ENCODE measurements around the gene RSBN1.
A peak's percentile ranks its signal among the peaks of the same experiment; 100 is the strongest.

Gene RSBN1

GRCh38 chr1:113812661-113813135 lies 422 bp upstream of the RSBN1 start:
- DNase-seq (ENCODE audit: low read depth): no peak

- DNase-seq (ENCODE audit: low read depth): peak; percentile 15
Observed at GRCh38 chr1:113811156-113811887, 954 bp downstream of the RSBN1 start.

GRCh38 chr1:113809670-113810602 lies 2.3 kb downstream of the RSBN1 start:
- no peak for DNase-seq (ENCODE audit: low read depth)

GRCh38 chr1:113808450-113809195 lies 3.7 kb downstream of the RSBN1 start:
- DNase-seq (ENCODE audit: low read depth): no peak

- DNase-seq (ENCODE audit: low read depth): no peak
Observed at GRCh38 chr1:113805639-113806038, 6.6 kb downstream of the RSBN1 start.

- DNase-seq (ENCODE audit: low read depth): no peak
Observed at GRCh38 chr1:113805256-113805531, 7.1 kb downstream of the RSBN1 start.

- DNase-seq (ENCODE audit: low read depth): no peak
Observed at GRCh38 chr1:113804421-113805255, 7.6 kb downstream of the RSBN1 start.

GRCh38 chr1:113802367-113803007 lies 9.8 kb downstream of the RSBN1 start:
- no peak for DNase-seq (ENCODE audit: low read depth)

- DNase-seq (ENCODE audit: low read depth): no peak
Observed at GRCh38 chr1:113800487-113800886, 11.8 kb downstream of the RSBN1 start.

GRCh38 chr1:113797472-113797871 lies 14.8 kb downstream of the RSBN1 start:
- no peak for DNase-seq (ENCODE audit: low read depth)

GRCh38 chr1:113793878-113794834 lies 18.1 kb downstream of the RSBN1 start:
- DNase-seq (ENCODE audit: low read depth): no peak

- DNase-seq (ENCODE audit: low read depth): no peak
Observed at GRCh38 chr1:113792986-113793385, 19.3 kb downstream of the RSBN1 start.

GRCh38 chr1:113792471-113792870 lies 19.8 kb downstream of the RSBN1 start:
- DNase-seq (ENCODE audit: low read depth): no peak

GRCh38 chr1:113788802-113789201 lies 23.5 kb downstream of the RSBN1 start:
- DNase-seq (ENCODE audit: low read depth): no peak

- DNase-seq (ENCODE audit: low read depth): no peak
Observed at GRCh38 chr1:113787663-113788062, 24.6 kb downstream of the RSBN1 start.

GRCh38 chr1:113786069-113786468 lies 26.2 kb downstream of the RSBN1 start:
- DNase-seq (ENCODE audit: low read depth): no peak

- DNase-seq (ENCODE audit: low read depth): no peak
Observed at GRCh38 chr1:113784104-113784779, 28.0 kb downstream of the RSBN1 start.

GRCh38 chr1:113783254-113784103 lies 28.8 kb downstream of the RSBN1 start:
- DNase-seq (ENCODE audit: low read depth): no peak
